NCI-H2107 (cell line): ENCODE results near the gene DKKL1.

ENCODE experiments used
- DNase-seq: peaks from one replicate; lab custom pipeline; 2025; lab: John Stamatoyannopoulos, UW

The DKKL1 gene

GRCh38 chr19:49396738-49397505, 33.2 kb downstream of the DKKL1 start:
- no peak for DNase-seq

- DNase-seq: no peak
Measured at GRCh38 chr19:49398001-49398615, 34.4 kb downstream of the DKKL1 start.

- no peak for DNase-seq
Measured at GRCh38 chr19:49398931-49399330, 35.3 kb downstream of the DKKL1 start.

GRCh38 chr19:49400029-49400428, 36.4 kb downstream of the DKKL1 start:
- DNase-seq: no peak

GRCh38 chr19:49403404-49404187, 39.9 kb downstream of the DKKL1 start:
- DNase-seq: peak; percentile 85

GRCh38 chr19:49407079-49407478, 43.4 kb downstream of the DKKL1 start:
- DNase-seq: no peak

GRCh38 chr19:49407482-49408015, 43.9 kb downstream of the DKKL1 start:
- DNase-seq: no peak

- DNase-seq: no peak
Measured at GRCh38 chr19:49408816-49409440, 45.3 kb downstream of the DKKL1 start.

GRCh38 chr19:49409441-49410029, 45.9 kb downstream of the DKKL1 start:
- DNase-seq: no peak

- DNase-seq: no peak
Measured at GRCh38 chr19:49411681-49412326, 48.1 kb downstream of the DKKL1 start.

- DNase-seq: no peak
Measured at GRCh38 chr19:49413348-49413747, 49.7 kb downstream of the DKKL1 start.

GRCh38 chr19:49414256-49414655, 50.6 kb downstream of the DKKL1 start:
- no peak for DNase-seq

- DNase-seq: no peak
Measured at GRCh38 chr19:49415102-49415809, 51.6 kb downstream of the DKKL1 start.

- DNase-seq: no peak
Measured at GRCh38 chr19:49415810-49416200, 52.1 kb downstream of the DKKL1 start.

- DNase-seq: no peak
Measured at GRCh38 chr19:49417088-49417487, 53.4 kb downstream of the DKKL1 start.

GRCh38 chr19:49418511-49418910, 54.8 kb downstream of the DKKL1 start:
- no peak for DNase-seq

- no peak for DNase-seq
Measured at GRCh38 chr19:49419173-49419572, 55.5 kb downstream of the DKKL1 start.

GRCh38 chr19:49420227-49420626, 56.5 kb downstream of the DKKL1 start:
- DNase-seq: no peak

GRCh38 chr19:49421039-49421877, 57.6 kb downstream of the DKKL1 start:
- no peak for DNase-seq

- DNase-seq: no peak
Measured at GRCh38 chr19:49421878-49422202, 58.2 kb downstream of the DKKL1 start.
